H9 (cell line): ENCODE data around the gene TBC1D24. TPM values are rescaled to one million over a fixed set of nuclear protein-coding genes. Genes with fewer than 3 reads are reported as not detected.
A peak's percentile ranks its signal among the peaks of the same experiment; 100 is the strongest.

Experiments used
- DNase-seq: peaks from one replicate; pipeline ENCODE4 v3.0.0-alpha.2; 2017
- H2AFZ ChIP-seq: one replicate; pipeline ENCODE4 v1.6.1; 2013; ENCODE audit warnings: mild to moderate bottlenecking, low read length, control low read depth, moderate library complexity
- H2AK5ac ChIP-seq: 2 replicates; pipeline ENCODE4 v1.6.1; 2013; ENCODE audit warnings: low read length, control low read depth, mixed read lengths; ENCODE audit not compliant: insufficient read length
- H2BK120ac ChIP-seq: one replicate; pipeline ENCODE4 v1.6.1; 2013; ENCODE audit warnings: low read depth, mild to moderate bottlenecking, low read length, control low read depth, inconsistent platforms; ENCODE audit not compliant: poor library complexity, severe bottlenecking
- H2BK12ac ChIP-seq: 2 replicates; pipeline ENCODE4 v1.6.1; 2013; ENCODE audit warnings: low read length, control low read depth, mixed read lengths, low read depth; ENCODE audit not compliant: insufficient read length
- H2BK15ac ChIP-seq: 2 replicates; pipeline ENCODE4 v1.6.1; 2013; ENCODE audit warnings: low read depth, low read length, control low read depth
- H2BK20ac ChIP-seq: one replicate; pipeline ENCODE4 v1.6.1; 2013; ENCODE audit warnings: low read depth, mild to moderate bottlenecking, low read length, control low read depth, inconsistent platforms; ENCODE audit not compliant: poor library complexity, severe bottlenecking
- H2BK5ac ChIP-seq: 2 replicates; pipeline ENCODE4 v1.6.1; 2013; ENCODE audit warnings: low read length, control low read depth, mixed read lengths; ENCODE audit not compliant: insufficient read length
- H3K14ac ChIP-seq: 2 replicates; pipeline ENCODE4 v1.6.1; 2013; ENCODE audit warnings: low read length, control low read depth; ENCODE audit not compliant: insufficient read depth
- H3K18ac ChIP-seq: 2 replicates; pipeline ENCODE4 v1.6.1; 2013; ENCODE audit warnings: low read depth, mild to moderate bottlenecking, mixed read lengths, low read length, control low read depth; ENCODE audit not compliant: insufficient read length
- H3K23ac ChIP-seq: 2 replicates; pipeline ENCODE4 v1.6.1; 2013; ENCODE audit warnings: low read length, control low read depth, mixed read lengths, low read depth; ENCODE audit not compliant: insufficient read length
- H3K23me2 ChIP-seq: 2 replicates; pipeline ENCODE4 v1.6.1; 2013; ENCODE audit warnings: low read depth, mild to moderate bottlenecking, mixed read lengths, low read length, control low read depth; ENCODE audit not compliant: insufficient read length, poor library complexity, severe bottlenecking
- H3K27ac ChIP-seq: 2 replicates; pipeline ENCODE4 v1.5.1; 2013; ENCODE audit warnings: low read length, control low read depth, mixed read lengths, low read depth; ENCODE audit not compliant: insufficient read length
- H3K27me3 ChIP-seq: 2 replicates; pipeline ENCODE4 v1.6.1; 2013; ENCODE audit warnings: low read length, control low read depth, inconsistent platforms; ENCODE audit not compliant: insufficient read depth
- H3K4ac ChIP-seq: 2 replicates; pipeline ENCODE4 v1.6.1; 2013; ENCODE audit warnings: low read depth, mild to moderate bottlenecking, control low read depth, inconsistent platforms, low read length, moderate library complexity
- H3K4me1 ChIP-seq: 2 replicates; pipeline ENCODE4 v1.6.1; 2013; ENCODE audit warnings: low read length, control low read depth, inconsistent platforms; ENCODE audit not compliant: insufficient read depth
- H3K4me2 ChIP-seq: 2 replicates; pipeline ENCODE4 v1.6.1; 2013; ENCODE audit warnings: low read length, control low read depth, mixed read lengths; ENCODE audit not compliant: insufficient read length, insufficient read depth
- H3K56ac ChIP-seq: 2 replicates; pipeline ENCODE4 v1.6.1; 2013; ENCODE audit warnings: low read depth, mild to moderate bottlenecking, mixed read lengths, low read length, control low read depth; ENCODE audit not compliant: insufficient read length
- H3K79me1 ChIP-seq: 2 replicates; pipeline ENCODE4 v1.6.1; 2013; ENCODE audit warnings: low read depth, mild to moderate bottlenecking, moderate library complexity, low read length, control low read depth, inconsistent platforms; ENCODE audit not compliant: insufficient read depth, poor library complexity, severe bottlenecking
- H3K79me2 ChIP-seq: 2 replicates; pipeline ENCODE4 v1.6.1; 2013; ENCODE audit warnings: low read length, control low read depth, inconsistent platforms; ENCODE audit not compliant: insufficient read depth
- H3K9ac ChIP-seq: 2 replicates; pipeline ENCODE4 v1.6.1; 2013; ENCODE audit warnings: low read length, control low read depth, mixed read lengths; ENCODE audit not compliant: insufficient read length; ENCODE audit errors: extremely low read depth
- H3K9me3 ChIP-seq: one replicate; pipeline ENCODE4 v1.6.1; 2013; ENCODE audit warnings: low read depth, low read length, inconsistent platforms; ENCODE audit not compliant: control insufficient read depth
- H3T11ph ChIP-seq: one replicate; pipeline ENCODE4 v1.6.1; 2013; ENCODE audit warnings: mild to moderate bottlenecking, low read length, control low read depth, inconsistent platforms
- H4K20me1 ChIP-seq: one replicate; pipeline ENCODE4 v1.6.1; 2013; ENCODE audit not compliant: control insufficient read depth, insufficient read length, insufficient read depth
- H4K5ac ChIP-seq: 2 replicates; pipeline ENCODE4 v1.6.1; 2013; ENCODE audit warnings: low read depth, mild to moderate bottlenecking, mixed read lengths, low read length, control low read depth; ENCODE audit not compliant: insufficient read length
- H4K8ac ChIP-seq: replicated peaks from 2 replicates; pipeline ENCODE4 v1.6.1; 2013; ENCODE audit warnings: low read length, control low read depth, mixed read lengths, low read depth; ENCODE audit not compliant: insufficient read length
- H4K91ac ChIP-seq: 2 replicates; pipeline ENCODE4 v1.6.1; 2013; ENCODE audit warnings: low read depth, mild to moderate bottlenecking, moderate library complexity, mixed read lengths, low read length, control low read depth; ENCODE audit not compliant: insufficient read length
- H3K27ac Mint-ChIP-seq, 3 experiments: 2 replicates in 2 of 3; 3 replicates in 1 of 3; pipeline ENCODE4 v1.8.0; 2020 to 2021; ENCODE audit warnings: mixed read lengths in 3 of 3, mild to moderate bottlenecking in 1 of 3, moderate library complexity in 1 of 3
- H3K27me3 Mint-ChIP-seq: 2 replicates; pipeline ENCODE4 v1.8.0; 2021; ENCODE audit warnings: low read depth, mild to moderate bottlenecking, moderate library complexity, mixed read lengths
- H3K36me3 Mint-ChIP-seq, 3 experiments: 2 replicates in 2 of 3; 3 replicates in 1 of 3; pipeline ENCODE4 v1.8.0; 2020 to 2021; ENCODE audit warnings: low read depth in 3 of 3, mixed read lengths in 3 of 3; ENCODE audit not compliant: insufficient read depth in 1 of 3
- H3K4me1 Mint-ChIP-seq, 2 experiments: 2 replicates each; pipeline ENCODE4 v1.8.0; 2020; ENCODE audit warnings: mixed read lengths in 2 of 2
- H3K4me3 Mint-ChIP-seq, 2 experiments: 2 replicates in 1 of 2; 3 replicates in 1 of 2; pipeline ENCODE4 v1.8.0; 2020 to 2021; ENCODE audit warnings: mild to moderate bottlenecking in 2 of 2, mixed read lengths in 2 of 2, moderate library complexity in 1 of 2
- H3K9me3 Mint-ChIP-seq, 2 experiments: 2 replicates in 1 of 2; 3 replicates in 1 of 2; pipeline ENCODE4 v1.8.0; 2020; ENCODE audit warnings: mild to moderate bottlenecking in 2 of 2, mixed read lengths in 2 of 2, moderate library complexity in 1 of 2
- CTCF ChIP-seq: fragments of 200-600 bp; sonication (generic); conservative IDR thresholded peaks from 3 replicates; pipeline ENCODE4 v1.8.0; 2021; ENCODE audit warnings: antibody characterized with exemption, mild to moderate bottlenecking
- WGBS: extraction: QIAGEN DNeasy Blood & Tissue Kit; methylation state at CpG from one replicate; pipeline ENCODE4 v1.1.7; 2013; ENCODE audit warnings: missing lambda C conversion rate, low lambda C conversion rate, mixed read lengths; ENCODE audit not compliant: insufficient read length; ENCODE audit errors: extremely low coverage; 5-methylcytosine and 5-hydroxymethylcytosine counted together
- total RNA-seq: library from RNA; stranded (reverse); gene quantifications from 2 replicates; pipeline ENCODE4 v1.2.1, GENCODE V29; 2021

The TBC1D24 gene
- total RNA-seq, 1 experiment from 2014 or later: 19.0 TPM

DNA sequence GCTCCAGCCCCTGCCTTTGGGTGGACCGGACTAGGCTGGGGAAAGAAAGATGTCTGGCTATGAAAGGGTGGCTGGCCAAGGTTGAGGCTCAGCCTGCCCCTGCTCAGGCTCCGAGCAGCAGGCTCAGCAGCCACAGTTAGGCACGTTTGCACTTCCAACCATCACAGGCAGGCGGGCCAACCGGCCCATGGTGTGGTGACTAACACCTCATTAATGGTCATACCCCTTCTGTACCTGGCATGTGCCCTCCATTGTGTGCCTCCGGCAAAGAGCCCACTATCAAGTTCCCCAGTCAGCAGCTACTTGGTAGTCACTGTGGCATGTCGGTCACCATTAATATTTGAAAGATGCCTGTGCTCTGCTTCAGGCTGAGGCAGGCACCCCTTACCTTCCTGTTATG is 6.7 kb downstream of the TBC1D24 start:
- no peak overlapping the region for H3K4me3 Mint-ChIP-seq
- no peaks in the 10 kb centered on the region; the same call in 1 of the 2 replicates for H3K79me2 ChIP-seq
- H2BK15ac ChIP-seq: no peak overlapping the region
- no peak for TF ChIP-seq CTCF
- no peaks in the 10 kb centered on the region for H3K27me3 ChIP-seq
- no peak overlapping the region for H2BK20ac ChIP-seq
- H2BK5ac ChIP-seq: no peak overlapping the region
- H4K8ac ChIP-seq: no peak overlapping the region
- H2BK120ac ChIP-seq: no peak overlapping the region
- no peak overlapping the region for H3K23ac ChIP-seq
- no peak for DNase-seq
- peaks cover 7% of the 10 kb centered on the region for H3K27me3 Mint-ChIP-seq
- no peaks in the 10 kb centered on the region for H3K9me3 ChIP-seq
- no peaks in the 10 kb centered on the region for H3K9me3 Mint-ChIP-seq
- no peak overlapping the region for H2BK12ac ChIP-seq
- H3K4me1 Mint-ChIP-seq: peaks cover 4 to 7% of the 10 kb centered on the region in 2 experiments; a peak in 2 of 4 replicates
- no peaks in the 10 kb centered on the region for H3K4me1 ChIP-seq
- H3K18ac ChIP-seq: no peak overlapping the region
- no peak overlapping the region for H4K5ac ChIP-seq
- no CpG with 5 or more reads among the region's 7 CpGs for WGBS
- H3K56ac ChIP-seq: no peak overlapping the region
- no peak overlapping the region for H3K4ac ChIP-seq
- H3K79me1 ChIP-seq: no peaks in the 10 kb centered on the region
- no peak overlapping the region for H3K14ac ChIP-seq
- H4K91ac ChIP-seq: no peak overlapping the region
- H2AFZ ChIP-seq: no peak overlapping the region
- H3K9ac ChIP-seq: no peak overlapping the region
- H3T11ph ChIP-seq: no peak overlapping the region
- no peak overlapping the region for H2AK5ac ChIP-seq
- H3K23me2 ChIP-seq: no peaks in the 10 kb centered on the region
- H3K27ac Mint-ChIP-seq: peak overlapping the region in 1 of 3 experiments; percentile 91; a peak in 1 of 7 replicates
- no peaks in the 10 kb centered on the region; a peak in 1 of 7 replicates for H3K36me3 Mint-ChIP-seq
- no peak overlapping the region for H3K4me2 ChIP-seq
- H4K20me1 ChIP-seq: peaks cover 4% of the 10 kb centered on the region
- no peak overlapping the region for H3K27ac ChIP-seq
